B cell (primary cell): ENCODE data around the gene RNF166. TPM values are rescaled to one million over a fixed set of nuclear protein-coding genes. Genes with fewer than 3 reads are reported as not detected.

Experiments used
- ATAC-seq: fragments of 200-7000 bp; cut with Tn5 transposase; one replicate; pipeline ENCODE4 v1.10.0; 2021; ENCODE audit warnings: low read depth, mild to moderate bottlenecking, moderate number of reproducible peaks, moderate library complexity
- CTCF ChIA-PET: fragments of 350-600 bp; sonication (Branson Sonifier 250); formaldehyde crosslinking; loops from one replicate; lab custom pipeline; 2021; ENCODE audit warnings: antibody characterized with exemption, inconsistent platforms; lab: Charles Lee
- POLR2A ChIA-PET: fragments of 350-600 bp; sonication (Branson Sonifier 250); formaldehyde crosslinking; loops from one replicate; lab custom pipeline; 2021; ENCODE audit warnings: antibody characterized with exemption; lab: Charles Lee
- DNase-seq: peaks from one replicate; pipeline ENCODE4 v3.0.0; 2013
- H2AFZ ChIP-seq: 2 replicates; pipeline ENCODE4 v1.6.1; 2012; ENCODE audit warnings: mild to moderate bottlenecking, low read depth, low read length; ENCODE audit not compliant: insufficient read depth, poor library complexity, severe bottlenecking
- H3K27ac ChIP-seq, 2 donors: 1 replicate in 1 of 2; 2 replicates in 1 of 2; pipeline ENCODE4 v1.5.1; 2012 to 2013; ENCODE audit warnings: low read length in 2 of 2, mild to moderate bottlenecking in 2 of 2, moderate library complexity in 1 of 2
- H3K27me3 ChIP-seq, 4 experiments: fragments of 200-600 bp in 1 of 4; sonication (generic) in 1 of 4; replicated peaks in 1 of 4; 1 replicate in 2 of 4; 2 replicates in 2 of 4; pipeline versions ENCODE4 v1.6.1 to v1.7.0; 2013 to 2016; ENCODE audit warnings: low read length in 3 of 4, mild to moderate bottlenecking in 2 of 4, mixed read lengths in 1 of 4, moderate library complexity in 1 of 4; ENCODE audit not compliant: insufficient read depth in 4 of 4, control insufficient read depth in 3 of 4; ENCODE audit errors: control extremely low read depth in 1 of 4
- H3K36me3 ChIP-seq, 2 experiments: replicated peaks in 1 of 2; 1 replicate in 1 of 2; 2 replicates in 1 of 2; pipeline versions ENCODE4 v1.6.1 to v1.7.1; 2013; ENCODE audit warnings: low read length in 1 of 2; ENCODE audit not compliant: insufficient read depth in 2 of 2, control insufficient read depth in 1 of 2; ENCODE audit errors: control extremely low read depth in 1 of 2, extremely low read depth in 1 of 2
- H3K4me1 ChIP-seq, 2 donors: fragments of 200-600 bp in 1 of 2; sonication (generic) in 1 of 2; 1 replicate in 1 of 2; 2 replicates in 1 of 2; pipeline versions ENCODE4 v1.5.1 to v1.6.1; 2013 to 2017; ENCODE audit warnings: low read length in 2 of 2; ENCODE audit not compliant: control insufficient read depth in 2 of 2, insufficient read depth in 2 of 2
- H3K4me2 ChIP-seq: replicated peaks from 2 replicates; pipeline ENCODE3; 2012; ENCODE audit warnings: mild to moderate bottlenecking, low read depth, low read length; ENCODE audit not compliant: poor library complexity, severe bottlenecking
- H3K4me3 ChIP-seq, 5 experiments: fragments of 200-600 bp in 1 of 5; sonication (generic) in 1 of 5; 1 replicate in 3 of 5; 2 replicates in 2 of 5; pipeline versions ENCODE4 v1.5.1 to v1.7.0; 2011 to 2016; ENCODE audit warnings: low read length in 4 of 5, mild to moderate bottlenecking in 4 of 5, low read depth in 2 of 5, control low read depth in 1 of 5, moderate library complexity in 1 of 5; ENCODE audit not compliant: insufficient read depth in 1 of 5; ENCODE audit errors: control extremely low read depth in 1 of 5, extremely low read depth in 1 of 5
- H3K79me2 ChIP-seq: fragments of 200-600 bp; sonication (generic); one replicate; pipeline ENCODE4 v1.6.0; 2016; ENCODE audit warnings: low read length; ENCODE audit not compliant: control insufficient read depth, insufficient read depth
- H3K9ac ChIP-seq: fragments of 200-600 bp; sonication (generic); 2 replicates; pipeline ENCODE4 v1.6.1; 2017; ENCODE audit warnings: mild to moderate bottlenecking, low read length, moderate library complexity
- H3K9me3 ChIP-seq, 3 donors: one replicate each; pipeline versions ENCODE4 v1.6.1 to v1.7.1; 2013; ENCODE audit warnings: low read length in 2 of 3; ENCODE audit not compliant: control insufficient read depth in 2 of 3, insufficient read depth in 1 of 3; ENCODE audit errors: control extremely low read depth in 1 of 3
- H4K20me1 ChIP-seq: 2 replicates; pipeline ENCODE4 v1.6.0; 2012; ENCODE audit warnings: mild to moderate bottlenecking, low read length; ENCODE audit not compliant: insufficient read depth, control insufficient read depth, poor library complexity, severe bottlenecking
- H3K27ac Mint-ChIP-seq: one replicate; pipeline ENCODE4 v1.8.0; 2021; ENCODE audit warnings: mixed read lengths
- H3K27me3 Mint-ChIP-seq: one replicate; pipeline ENCODE4 v1.8.0; 2021; ENCODE audit warnings: mixed read lengths
- H3K4me1 Mint-ChIP-seq: one replicate; pipeline ENCODE4 v1.8.0; 2021; ENCODE audit warnings: mixed read lengths
- H3K4me3 Mint-ChIP-seq: one replicate; pipeline ENCODE4 v1.8.0; 2021; ENCODE audit warnings: mixed read lengths
- H3K9me3 Mint-ChIP-seq: one replicate; pipeline ENCODE4 v1.8.0; 2022; ENCODE audit warnings: mixed read lengths; ENCODE audit not compliant: insufficient read depth
- CTCF ChIP-seq: fragments of 200-600 bp; IDR thresholded peaks from one replicate; pipeline ENCODE4 v1.8.0; 2022; ENCODE audit warnings: antibody characterized with exemption, mild to moderate bottlenecking
- EZH2 ChIP-seq: IDR thresholded peaks from 2 replicates; pipeline ENCODE4 v1.6.1; 2012; ENCODE audit warnings: borderline replicate concordance, low read depth, mild to moderate bottlenecking, moderate library complexity, low read length; ENCODE audit not compliant: insufficient read depth, poor library complexity, severe bottlenecking
- WGBS: methylation state at CpG from one replicate; pipeline ENCODE4 v1.1.5; 2013; ENCODE audit warnings: missing lambda C conversion rate; ENCODE audit not compliant: insufficient coverage; 5-methylcytosine and 5-hydroxymethylcytosine counted together
- intact Hi-C: fragments of 100-400 bp; cut with micrococcal nuclease; formaldehyde crosslinking; loops from one replicate; pipeline ENCODE4 v1.10.0; 2022
- polyA plus RNA-seq: library from polyadenylated mRNA; depleted of rRNA; stranded (reverse); fragments of >200 nt; gene quantifications from 2 replicates; pipeline ENCODE4 v1.2.3, GENCODE V29; 2012
- total RNA-seq, 2 donors: library from RNA; stranded (reverse); fragments of 120-200 nt in 1 of 2; gene quantifications; 1 replicate in 1 of 2; 2 replicates in 1 of 2; pipeline versions ENCODE4 v1.2.3 to v1.2.4, GENCODE V29; 2013 to 2022

RNF166 gene
- total and polyA plus RNA-seq, 2 donors (not counting 1 experiment from before 2014, with no cell fraction given), result 64.1 to 65.0 TPM

- no peaks in the 10 kb centered on the region for H3K9me3 Mint-ChIP-seq
- no peak overlapping the region for H2AFZ ChIP-seq
- ChIA-PET POLR2A (no interaction called here), CTCF (no interaction called here)
- DNase-seq (no peak), ATAC-seq (no peak)
- 94% methylated on average over 29 of the region's 29 CpGs for WGBS
- no peaks in the 10 kb centered on the region for H3K27me3 ChIP-seq
- peaks cover 20% of the 10 kb centered on the region for H3K4me1 Mint-ChIP-seq
- H3K27ac Mint-ChIP-seq, result no peak overlapping the region
- H3K36me3 ChIP-seq, result peaks cover 0 to 18% of the 10 kb centered on the region in 2 experiments
- H3K4me3 ChIP-seq, result no peak overlapping the region
- H3K79me2 ChIP-seq, result peaks cover 51% of the 10 kb centered on the region
- peaks cover 12 to 25% of the 10 kb centered on the region in 2 donors for H3K4me1 ChIP-seq
- H3K4me3 Mint-ChIP-seq, result no peak overlapping the region
- TF ChIP-seq EZH2, result no peak
- no peak for TF ChIP-seq CTCF
- H4K20me1 ChIP-seq, result peaks cover 5% of the 10 kb centered on the region
- intact Hi-C loops, result no loop called here
- H3K4me2 ChIP-seq, result no peak overlapping the region
- H3K27ac ChIP-seq, result no peak overlapping the region
- H3K9ac ChIP-seq, result no peak overlapping the region
- H3K9me3 ChIP-seq, result no peaks in the 10 kb centered on the region
- no peaks in the 10 kb centered on the region for H3K27me3 Mint-ChIP-seq
Measured at GRCh38 chr16:88655733-88656281, 50.4 kb downstream of the RNF166 start.

DNA sequence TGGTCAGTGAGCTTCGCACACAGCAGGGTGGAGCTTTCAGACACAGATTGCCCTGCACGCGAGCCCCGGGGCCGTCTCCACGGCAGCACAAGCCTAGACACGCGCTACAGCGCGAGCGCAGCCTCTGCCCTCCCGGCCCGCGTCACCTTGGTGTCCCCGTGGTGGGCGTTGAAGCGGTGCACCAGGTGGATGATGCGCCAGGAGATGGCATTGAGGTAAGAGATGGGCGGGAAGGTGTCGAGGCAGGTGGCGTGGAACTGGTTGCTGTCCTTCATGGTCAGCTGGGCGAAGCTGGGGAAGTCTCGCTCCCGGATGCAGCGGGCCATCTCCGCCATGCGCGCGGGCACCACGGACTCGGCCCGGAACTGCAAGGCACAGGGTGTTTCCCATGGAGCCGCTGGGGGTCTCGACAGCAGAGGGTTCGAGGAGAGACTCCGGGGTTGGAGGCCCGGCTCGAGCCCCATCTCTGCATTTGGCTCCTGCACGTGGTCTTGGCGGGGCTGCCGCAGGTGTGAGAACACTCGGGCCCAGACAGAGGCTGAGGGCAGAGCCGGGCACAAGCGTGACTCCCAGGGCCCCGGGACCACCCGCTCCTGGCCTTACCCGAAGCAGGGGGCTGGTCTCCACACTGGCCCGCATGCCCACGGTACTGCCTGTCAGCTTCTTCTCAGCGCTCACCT is 51.0 kb downstream of the RNF166 start:
- Histone ChIP-seq H3K4me1 (peaks cover 12 to 23% of the 10 kb centered on the region in 2 donors), H3K4me3 (no peak overlapping the region), H4K20me1 (peaks cover 11% of the 10 kb centered on the region), H3K9me3 (no peaks in the 10 kb centered on the region), H3K4me2 (no peak overlapping the region), H3K79me2 (peaks cover 54% of the 10 kb centered on the region), H2AFZ (no peak overlapping the region), H3K36me3 (peaks cover 0 to 18% of the 10 kb centered on the region in 2 experiments), H3K9ac (no peak overlapping the region), H3K27me3 (no peaks in the 10 kb centered on the region), H3K27ac (no peak overlapping the region)
- TF ChIP-seq CTCF (no peak), EZH2 (no peak)
- no peak for ATAC-seq
- POLR2A ChIA-PET, result no interaction called here
- intact Hi-C loops, result no loop called here
- H3K27me3 Mint-ChIP-seq, result no peaks in the 10 kb centered on the region
- peaks cover 19% of the 10 kb centered on the region for H3K4me1 Mint-ChIP-seq
- no peak for DNase-seq
- 96% methylated on average over 50 of the region's 50 CpGs for WGBS
- CTCF ChIA-PET, result no interaction called here
- H3K4me3 Mint-ChIP-seq, result no peak overlapping the region
- H3K27ac Mint-ChIP-seq, result no peak overlapping the region
- no peaks in the 10 kb centered on the region for H3K9me3 Mint-ChIP-seq
